ENCODE data around the gene MCM10.
"Not testable (repeated sequence)": the region's sequence is repeated elsewhere in the genome, so short reads cannot be mapped to it uniquely, and the experiment has no call there.

The MCM10 gene

GRCh38 chr10:13219685-13220670, 58.6 kb downstream of the MCM10 start:
- DNase-seq (ENCODE audit: low read depth in 2 of 3, low spot score in 2 of 3) = no peak

- no peak for DNase-seq (ENCODE audit: low read depth in 2 of 3, low spot score in 2 of 3)
Measured at GRCh38 chr10:13221572-13221971, 60.2 kb downstream of the MCM10 start.

GRCh38 chr10:13222151-13222550, 60.8 kb downstream of the MCM10 start:
- no peak for DNase-seq (ENCODE audit: low read depth in 2 of 3, low spot score in 2 of 3)

GRCh38 chr10:13222566-13222965, 61.2 kb downstream of the MCM10 start:
- DNase-seq (ENCODE audit: low read depth in 2 of 3, low spot score in 2 of 3) = no peak

GRCh38 chr10:13223241-13223640, 61.9 kb downstream of the MCM10 start:
- no peak for DNase-seq (ENCODE audit: low read depth in 2 of 3, low spot score in 2 of 3)

GRCh38 chr10:13224210-13224995, 63.0 kb downstream of the MCM10 start:
- no peak for DNase-seq (ENCODE audit: low read depth in 2 of 3, low spot score in 2 of 3)

GRCh38 chr10:13225601-13226000, 64.2 kb downstream of the MCM10 start:
- DNase-seq (ENCODE audit: low read depth in 2 of 3, low spot score in 2 of 3) = no peak

GRCh38 chr10:13227031-13227430, 65.7 kb downstream of the MCM10 start:
- DNase-seq (ENCODE audit: low read depth in 2 of 3, low spot score in 2 of 3) = no peak

GRCh38 chr10:13231190-13231589, 69.8 kb downstream of the MCM10 start:
- no peak for DNase-seq (ENCODE audit: low read depth in 2 of 3, low spot score in 2 of 3)

- no peak for DNase-seq (ENCODE audit: low read depth in 2 of 3, low spot score in 2 of 3)
Measured at GRCh38 chr10:13231808-13232207, 70.5 kb downstream of the MCM10 start.

GRCh38 chr10:13233358-13233757, 72.0 kb downstream of the MCM10 start:
- DNase-seq (ENCODE audit: low read depth in 2 of 3, low spot score in 2 of 3) = no peak

GRCh38 chr10:13234172-13234571, 72.8 kb downstream of the MCM10 start, which contains the start of gene UCMA:
UCMA (minus strand) TSS chr10:13234374; CDS start chr10:13234258, 116 bp downstream.
- DNase-seq (ENCODE audit: low read depth in 2 of 3, low spot score in 2 of 3) = no peak

- DNase-seq (ENCODE audit: low read depth in 2 of 3, low spot score in 2 of 3) = not testable (repeated sequence)
Measured at GRCh38 chr10:13234736-13235135, 73.4 kb downstream of the MCM10 start.

- no peak for DNase-seq (ENCODE audit: low read depth in 2 of 3, low spot score in 2 of 3)
Measured at GRCh38 chr10:13236638-13237037, 75.3 kb downstream of the MCM10 start.

GRCh38 chr10:13238271-13239077, 77.1 kb downstream of the MCM10 start:
- DNase-seq (ENCODE audit: low read depth in 2 of 3, low spot score in 2 of 3) = no peak

GRCh38 chr10:13239923-13240322, 78.6 kb downstream of the MCM10 start:
- no peak for DNase-seq (ENCODE audit: low read depth in 2 of 3, low spot score in 2 of 3)

GRCh38 chr10:13241613-13242012, 80.3 kb downstream of the MCM10 start:
- DNase-seq (ENCODE audit: low read depth in 2 of 3, low spot score in 2 of 3) = no peak

- DNase-seq (ENCODE audit: low read depth in 2 of 3, low spot score in 2 of 3) = not testable (repeated sequence)
Measured at GRCh38 chr10:13242260-13242659, 80.9 kb downstream of the MCM10 start.

- no peak for DNase-seq (ENCODE audit: low read depth in 2 of 3, low spot score in 2 of 3)
Measured at GRCh38 chr10:13247246-13247645, 85.9 kb downstream of the MCM10 start.

- DNase-seq (ENCODE audit: low read depth in 2 of 3, low spot score in 2 of 3) = no peak
Measured at GRCh38 chr10:13247784-13248183, 86.4 kb downstream of the MCM10 start.

GRCh38 chr10:13253726-13254125, 92.4 kb downstream of the MCM10 start:
- no peak for DNase-seq (ENCODE audit: low read depth in 2 of 3, low spot score in 2 of 3)
